Upper lobe of left lung (tissue), 6 donors: Measurements from ENCODE around the gene SLC23A3. TPM values are rescaled to one million over a fixed set of nuclear protein-coding genes. Genes with fewer than 3 reads are reported as not detected.

Experiments used
- ATAC-seq, 2 donors: fragments of 200-7000 bp; cut with Tn5 transposase; one replicate each; pipeline ENCODE4 v1.9.1; 2022; ENCODE audit warnings: mild to moderate bottlenecking in 2 of 2, moderate library complexity in 2 of 2; ENCODE audit not compliant: low FRiP score in 2 of 2
- DNase-seq, 2 donors: peaks; one replicate each; pipeline ENCODE4 v3.0.0-alpha.2; 2019 to 2020
- H3K27ac ChIP-seq, 4 donors: fragments of 200-600 bp; sonication (generic); one replicate each; pipeline ENCODE4 v1.5.1; 2016 to 2019
- H3K27me3 ChIP-seq, 4 donors: fragments of 200-600 bp; sonication (generic); one replicate each; pipeline ENCODE4 v1.5.1; 2017 to 2019
- H3K36me3 ChIP-seq, 4 donors: fragments of 200-600 bp; sonication (generic); one replicate each; pipeline ENCODE4 v1.5.1; 2016 to 2019
- H3K4me1 ChIP-seq, 4 donors: fragments of 200-600 bp; sonication (generic); one replicate each; pipeline ENCODE4 v1.5.1; 2018 to 2019
- H3K4me3 ChIP-seq, 4 donors: fragments of 200-600 bp; sonication (generic); one replicate each; pipeline ENCODE4 v1.5.1; 2017 to 2019; ENCODE audit warnings: mild to moderate bottlenecking in 2 of 4, moderate library complexity in 1 of 4
- H3K9me3 ChIP-seq, 4 donors: fragments of 200-600 bp; sonication (generic); one replicate each; pipeline ENCODE4 v1.5.1; 2018 to 2019
- CTCF ChIP-seq, 6 experiments: fragments of 450-650 bp in 4 of 6; fragments of 200-600 bp in 2 of 6; sonication (generic) in 2 of 6; IDR thresholded peaks; one replicate each; pipeline ENCODE4 v1.5.1; 2016 to 2019; ENCODE audit warnings: antibody characterized with exemption in 6 of 6
- EP300 ChIP-seq, 4 donors: sonication (generic); formaldehyde crosslinking; IDR thresholded peaks; one replicate each; pipeline ENCODE4 v1.5.1; 2017; ENCODE audit warnings: antibody characterized with exemption in 4 of 4, control low read depth in 2 of 4
- POLR2A ChIP-seq, 4 donors: fragments of 450-650 bp; IDR thresholded peaks; one replicate each; pipeline ENCODE4 v1.5.1; 2016 to 2017; ENCODE audit warnings: antibody characterized with exemption in 4 of 4, mild to moderate bottlenecking in 2 of 4
- POLR2AphosphoS5 ChIP-seq, 2 donors: sonication (generic); formaldehyde crosslinking; IDR thresholded peaks; one replicate each; pipeline ENCODE4 v1.5.1; 2017; ENCODE audit warnings: antibody characterized with exemption in 2 of 2
- WGBS, 2 donors: methylation state at CpG; one replicate each; pipeline ENCODE4 v1.1.5; 2017 to 2018; 5-methylcytosine and 5-hydroxymethylcytosine counted together
- total RNA-seq, 6 donors: library from RNA; depleted of rRNA in 4 of 6; stranded (reverse); fragments of >200 nt in 4 of 6; gene quantifications; one replicate each; pipeline versions ENCODE4 v1.1.0 to v1.2.1, GENCODE V29; 2016 to 2021
- donor health status: DM: no; HTN: no; CAD: no; lungs with moderate emphysema.
- donor health status: DM: no; HTN: yes; CAD: no; lungs with severe emphysema.

Gene SLC23A3
- total RNA-seq, 6 donors from 2014 or later = 0.33 to 6.3 (median 2.6) TPM

GRCh38 chr2:219209236-219210195 lies 39.7 kb upstream of the SLC23A3 start:
- no peak for TF ChIP-seq EP300 (IDR thresholded peaks at IDR 0.05)
- TF ChIP-seq POLR2AphosphoS5 (IDR thresholded peaks at IDR 0.05) = no peak
- no peak for TF ChIP-seq POLR2A (IDR thresholded peaks at IDR 0.05)
- TF ChIP-seq CTCF (IDR thresholded peaks at IDR 0.05) = no peak
- no peak for ATAC-seq
- Histone ChIP-seq H3K9me3 (no peaks in the 10 kb centered on the region), H3K36me3 (peaks cover 0 to 54% (median 30%) of the 10 kb centered on the region in 4 donors), H3K4me1 (peaks cover 17 to 23% (median 20%) of the 10 kb centered on the region in 4 donors), H3K27me3 (no peaks in the 10 kb centered on the region), H3K4me3 (no peak overlapping the region), H3K27ac (peak overlapping the region in 1 of 4 donors; percentile 31)
- WGBS, 2 donors = 64 to 74% methylated on average over 18 of the region's 18 CpGs
- no peak for DNase-seq

- ATAC-seq (no peak), DNase-seq (peak in 1 of 2 donors; percentile 57)
- no peak for TF ChIP-seq CTCF (IDR thresholded peaks at IDR 0.05)
- no peak for TF ChIP-seq EP300 (IDR thresholded peaks at IDR 0.05)
- no peak for TF ChIP-seq POLR2A (IDR thresholded peaks at IDR 0.05)
- TF ChIP-seq POLR2AphosphoS5 (IDR thresholded peaks at IDR 0.05) = no peak
- WGBS, 2 donors = 56 to 71% methylated on average over 17 of the region's 17 CpGs
- peaks cover 0 to 43% (median 24%) of the 10 kb centered on the region in 4 donors for H3K36me3 ChIP-seq
- no peaks in the 10 kb centered on the region for H3K9me3 ChIP-seq
- H3K27me3 ChIP-seq = no peaks in the 10 kb centered on the region
- peak overlapping the region; percentile 91 to 98 (median 96) for H3K27ac ChIP-seq
- peaks cover 17 to 23% (median 20%) of the 10 kb centered on the region in 4 donors for H3K4me1 ChIP-seq
- H3K4me3 ChIP-seq = peak overlapping the region in 2 of 4 donors; percentile 80 to 95
Measured at GRCh38 chr2:219207884-219208740, 38.3 kb upstream of the SLC23A3 start.

- TF ChIP-seq CTCF (IDR thresholded peaks at IDR 0.05) (no peak), EP300 (IDR thresholded peaks at IDR 0.05) (no peak), POLR2A (IDR thresholded peaks at IDR 0.05) (no peak), POLR2AphosphoS5 (IDR thresholded peaks at IDR 0.05) (no peak)
- DNase-seq = no peak
- H3K27me3 ChIP-seq = no peaks in the 10 kb centered on the region
- peaks cover 17 to 23% (median 20%) of the 10 kb centered on the region in 4 donors for H3K4me1 ChIP-seq
- peak overlapping the region; percentile 73 to 97 (median 88) for H3K4me3 ChIP-seq
- no peak for ATAC-seq
- 17 to 25% methylated on average over 13 to 21 of the region's 22 CpGs for WGBS, 2 donors
- no peaks in the 10 kb centered on the region for H3K9me3 ChIP-seq
- peaks cover 0 to 35% (median 19%) of the 10 kb centered on the region in 4 donors for H3K36me3 ChIP-seq
- H3K27ac ChIP-seq = peak overlapping the region; percentile 91 to 98 (median 96)
Measured at GRCh38 chr2:219207134-219207883, 37.5 kb upstream of the SLC23A3 start.

GRCh38 chr2:219206328-219207133 lies 36.7 kb upstream of the SLC23A3 start, which contains the start of gene ZFAND2B:
Gene ZFAND2B, plus strand, starts transcription at chr2:219206782. Its CDS starts 206 bp downstream, at chr2:219206988.
- 0 to 1% methylated on average over 28 to 57 of the region's 76 CpGs for WGBS, 2 donors
- no peaks in the 10 kb centered on the region for H3K9me3 ChIP-seq
- ATAC-seq = peak; percentile 96 to 99
- peaks cover 17 to 23% (median 20%) of the 10 kb centered on the region in 4 donors for H3K4me1 ChIP-seq
- TF ChIP-seq POLR2AphosphoS5 (IDR thresholded peaks at IDR 0.05) = peak; percentile 92 to 98
- peak in 3 of 4 donors; percentile 70 to 98 (median 97) for TF ChIP-seq POLR2A (IDR thresholded peaks at IDR 0.05)
- TF ChIP-seq CTCF (IDR thresholded peaks at IDR 0.05) = peak; percentile 11 to 74 (median 48)
- TF ChIP-seq EP300 (IDR thresholded peaks at IDR 0.05) = no peak
- H3K36me3 ChIP-seq = peaks cover 0 to 34% (median 19%) of the 10 kb centered on the region in 4 donors
- H3K27me3 ChIP-seq = no peaks in the 10 kb centered on the region
- DNase-seq = peak; percentile 97 to 99
- H3K4me3 ChIP-seq = peak within 1 kb of the TSS; percentile 73 to 97 (median 88)
- peak within 1 kb of the TSS; percentile 91 to 98 (median 96) for H3K27ac ChIP-seq
